Measurements from ENCODE around the gene SPATA7. TPM values are rescaled to one million over a fixed set of nuclear protein-coding genes. Genes with fewer than 3 reads are reported as not detected.

The SPATA7 gene
- total and polyA plus RNA-seq, 2 experiments from 2014 or later = 16.5 to 17.8 TPM

DNA sequence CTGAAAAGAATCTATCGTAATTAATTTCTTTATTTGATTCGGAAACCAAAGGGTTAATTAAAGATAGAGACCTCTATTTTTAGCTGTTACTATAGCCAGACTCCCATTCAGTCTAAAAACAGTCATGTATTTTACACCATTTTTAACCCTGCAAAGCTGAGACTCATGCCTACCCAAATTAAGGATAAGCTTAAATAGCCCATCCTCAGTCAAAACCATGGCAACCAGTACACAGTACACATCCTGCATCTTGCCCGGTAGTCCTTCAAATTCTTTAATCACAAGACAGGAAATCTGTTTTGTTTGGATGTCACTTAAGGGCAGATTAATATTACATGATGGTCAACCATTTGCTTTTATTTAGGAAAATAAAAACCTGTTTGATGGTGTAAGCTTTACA is 36.9 kb upstream of the SPATA7 start:
- Histone ChIP-seq H4K20me1 (replicated peaks; ENCODE audit: insufficient read depth) (no peaks in the 10 kb centered on the region), H3K36me3 (ENCODE audit: insufficient read depth) (no peaks in the 10 kb centered on the region), H3K9me2 (ENCODE audit: insufficient read depth) (no peaks in the 10 kb centered on the region; the same call in 1 of the 2 replicates), H3K27me3 (ENCODE audit: insufficient read depth) (no peaks in the 10 kb centered on the region), H3K79me2 (replicated peaks; ENCODE audit: insufficient read depth) (no peaks in the 10 kb centered on the region), H3K4me3 (no peak overlapping the region), H3K4me1 (ENCODE audit: insufficient read depth) (no peaks in the 10 kb centered on the region), H3K27ac (ENCODE audit: low read depth) (no peak overlapping the region), H3F3A (replicated peaks; ENCODE audit: low read depth) (no peaks in the 10 kb centered on the region), H2AFZ (no peak overlapping the region), H3K4me2 (no peak overlapping the region)
- H3K4me3 Mint-ChIP-seq = no peak overlapping the region
- peaks cover 6% of the 10 kb centered on the region for H3K4me1 Mint-ChIP-seq
- ATAC-seq (no peak), DNase-seq (ENCODE audit: low spot score) (peak; percentile 15)
- no peaks in the 10 kb centered on the region for H3K36me3 Mint-ChIP-seq (ENCODE audit: low read depth)
- no peak for TF ChIP-seq POLR2AphosphoS5 (IDR thresholded peaks at IDR 0.05; ENCODE audit: low read depth)
- no peak for TF ChIP-seq ZNF331 (CRISPR knock-in tag; IDR thresholded peaks at IDR 0.05; ENCODE audit: low read depth)
- no peak for TF ChIP-seq EZH2 (IDR thresholded peaks at IDR 0.05; ENCODE audit: low read depth, unreplicated experiment)
- TF ChIP-seq, protein P1, sequence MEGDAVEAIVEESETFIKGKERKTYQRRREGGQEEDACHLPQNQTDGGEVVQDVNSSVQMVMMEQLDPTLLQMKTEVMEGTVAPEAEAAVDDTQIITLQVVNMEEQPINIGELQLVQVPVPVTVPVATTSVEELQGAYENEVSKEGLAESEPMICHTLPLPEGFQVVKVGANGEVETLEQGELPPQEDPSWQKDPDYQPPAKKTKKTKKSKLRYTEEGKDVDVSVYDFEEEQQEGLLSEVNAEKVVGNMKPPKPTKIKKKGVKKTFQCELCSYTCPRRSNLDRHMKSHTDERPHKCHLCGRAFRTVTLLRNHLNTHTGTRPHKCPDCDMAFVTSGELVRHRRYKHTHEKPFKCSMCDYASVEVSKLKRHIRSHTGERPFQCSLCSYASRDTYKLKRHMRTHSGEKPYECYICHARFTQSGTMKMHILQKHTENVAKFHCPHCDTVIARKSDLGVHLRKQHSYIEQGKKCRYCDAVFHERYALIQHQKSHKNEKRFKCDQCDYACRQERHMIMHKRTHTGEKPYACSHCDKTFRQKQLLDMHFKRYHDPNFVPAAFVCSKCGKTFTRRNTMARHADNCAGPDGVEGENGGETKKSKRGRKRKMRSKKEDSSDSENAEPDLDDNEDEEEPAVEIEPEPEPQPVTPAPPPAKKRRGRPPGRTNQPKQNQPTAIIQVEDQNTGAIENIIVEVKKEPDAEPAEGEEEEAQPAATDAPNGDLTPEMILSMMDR (conservative IDR thresholded peaks at IDR 0.05; ENCODE audit: low read depth in 2 of 2) = no peak
- no peak for TF ChIP-seq REST (IDR thresholded peaks at IDR 0.05; ENCODE audit: unreplicated experiment)
- no peak for TF ChIP-seq CREB1 (CRISPR knock-in tag; IDR thresholded peaks at IDR 0.05; ENCODE audit: low read depth)
- no peak for TF ChIP-seq ZNF114 (CRISPR knock-in tag; IDR thresholded peaks at IDR 0.05)
- no peak overlapping the region for H3K27ac Mint-ChIP-seq
- no peaks in the 10 kb centered on the region for H3K9me3 Mint-ChIP-seq
- H3K27me3 Mint-ChIP-seq (ENCODE audit: insufficient read depth, low read depth, poor library complexity) = peaks cover 2% of the 10 kb centered on the region

GRCh38 chr14:88351966-88352691 is 33.3 kb upstream of the SPATA7 start:
- no peak overlapping the region for H3K4me3 ChIP-seq
- no peaks in the 10 kb centered on the region for H3K79me2 ChIP-seq (replicated peaks; ENCODE audit: insufficient read depth)
- DNase-seq (ENCODE audit: low spot score) (no peak), ATAC-seq (no peak)
- no peaks in the 10 kb centered on the region for H3F3A ChIP-seq (replicated peaks; ENCODE audit: low read depth)
- H4K20me1 ChIP-seq (replicated peaks; ENCODE audit: insufficient read depth) = no peaks in the 10 kb centered on the region
- H3K4me2 ChIP-seq = no peak overlapping the region
- H3K27ac Mint-ChIP-seq = no peak overlapping the region
- no peaks in the 10 kb centered on the region for H3K9me3 Mint-ChIP-seq
- H3K4me1 Mint-ChIP-seq = peaks cover 6% of the 10 kb centered on the region
- H3K4me3 Mint-ChIP-seq = no peak overlapping the region
- H3K4me1 ChIP-seq (ENCODE audit: insufficient read depth) = no peaks in the 10 kb centered on the region
- peak overlapping the region; percentile 72; the same call in 1 of the 2 replicates for H2AFZ ChIP-seq
- H3K27me3 Mint-ChIP-seq (ENCODE audit: insufficient read depth, low read depth, poor library complexity) = no peaks in the 10 kb centered on the region
- no peaks in the 10 kb centered on the region for H3K36me3 Mint-ChIP-seq (ENCODE audit: low read depth)
- no peaks in the 10 kb centered on the region for H3K36me3 ChIP-seq (ENCODE audit: insufficient read depth)
- H3K9me2 ChIP-seq (ENCODE audit: insufficient read depth) = no peaks in the 10 kb centered on the region; the same call in 1 of the 2 replicates
- no peaks in the 10 kb centered on the region for H3K27me3 ChIP-seq (ENCODE audit: insufficient read depth)
- H3K27ac ChIP-seq (ENCODE audit: low read depth) = no peak overlapping the region
- TF ChIP-seq JUNB (IDR thresholded peaks at IDR 0.05; ENCODE audit: unreplicated experiment) (no peak), ZNF462 (CRISPR knock-in tag; IDR thresholded peaks at IDR 0.05) (no peak)

Data from GM23338 (cell line).